Effector CD8-positive, alpha-beta T cell (primary cell): ENCODE results near the gene SOX2.

Source experiments
- DNase-seq: peaks from one replicate; lab custom pipeline; 2025; lab: John Stamatoyannopoulos, UW

SOX2 gene

GRCh38 chr3:181722766-181723425 is 11.2 kb downstream of the SOX2 start:
- DNase-seq, result no peak

GRCh38 chr3:181723625-181724191 is 12.0 kb downstream of the SOX2 start:
- DNase-seq, result no peak

GRCh38 chr3:181724192-181724965 is 12.7 kb downstream of the SOX2 start:
- no peak for DNase-seq

GRCh38 chr3:181725131-181725731 is 13.5 kb downstream of the SOX2 start:
- DNase-seq, result no peak

GRCh38 chr3:181725830-181726229 is 14.1 kb downstream of the SOX2 start:
- no peak for DNase-seq

- no peak for DNase-seq
Measured at GRCh38 chr3:181726351-181727330, 14.9 kb downstream of the SOX2 start.

GRCh38 chr3:181727341-181728032 is 15.8 kb downstream of the SOX2 start:
- DNase-seq, result no peak

- no peak for DNase-seq
Measured at GRCh38 chr3:181728470-181729340, 17.0 kb downstream of the SOX2 start.

- no peak for DNase-seq
Measured at GRCh38 chr3:181729341-181729869, 17.7 kb downstream of the SOX2 start.

- DNase-seq, result no peak
Measured at GRCh38 chr3:181730316-181730715, 18.6 kb downstream of the SOX2 start.

GRCh38 chr3:181730934-181731333 is 19.2 kb downstream of the SOX2 start:
- no peak for DNase-seq

- no peak for DNase-seq
Measured at GRCh38 chr3:181735911-181736310, 24.2 kb downstream of the SOX2 start.

- no peak for DNase-seq
Measured at GRCh38 chr3:181738551-181738950, 26.8 kb downstream of the SOX2 start.

- DNase-seq, result no peak
Measured at GRCh38 chr3:181739628-181740027, 27.9 kb downstream of the SOX2 start.

- no peak for DNase-seq
Measured at GRCh38 chr3:181741417-181741816, 29.7 kb downstream of the SOX2 start.

GRCh38 chr3:181752202-181752671 is 40.5 kb downstream of the SOX2 start:
- DNase-seq, result no peak

- no peak for DNase-seq
Measured at GRCh38 chr3:181753391-181753790, 41.7 kb downstream of the SOX2 start.

GRCh38 chr3:181755959-181756358 is 44.2 kb downstream of the SOX2 start:
- DNase-seq, result no peak

GRCh38 chr3:181756645-181757297 is 45.0 kb downstream of the SOX2 start:
- DNase-seq, result no peak
